Hepatocyte (in vitro differentiated cells): Measurements from ENCODE around the gene CNGA3. TPM values are rescaled to one million over a fixed set of nuclear protein-coding genes. Genes with fewer than 3 reads are reported as not detected.
"Not testable (repeated sequence)": the region's sequence is repeated elsewhere in the genome, so short reads cannot be mapped to it uniquely, and the experiment has no call there.

Experiments used
- DNase-seq: peaks from one replicate; pipeline ENCODE4 v3.0.0-alpha.2; 2016; ENCODE audit warnings: low spot score
- H2AFZ ChIP-seq: fragments of 200-600 bp; sonication (generic); 2 replicates; pipeline ENCODE4 v1.6.0; 2016; ENCODE audit warnings: antibody characterized with exemption, mild to moderate bottlenecking
- H3K27ac ChIP-seq: fragments of 200-600 bp; sonication (generic); 2 replicates; pipeline ENCODE4 v1.5.1; 2016; ENCODE audit warnings: mild to moderate bottlenecking
- H3K27me3 ChIP-seq: fragments of 200-600 bp; sonication (generic); 2 replicates; pipeline ENCODE4 v1.6.1; 2016
- H3K36me3 ChIP-seq: fragments of 200-600 bp; sonication (generic); replicated peaks from 2 replicates; pipeline ENCODE4 v1.5.1; 2016; ENCODE audit warnings: low read depth; ENCODE audit not compliant: insufficient read depth
- H3K4me1 ChIP-seq: fragments of 200-600 bp; sonication (generic); 2 replicates; pipeline ENCODE4 v1.5.1; 2016; ENCODE audit warnings: mild to moderate bottlenecking, moderate library complexity; ENCODE audit not compliant: insufficient read depth
- H3K4me2 ChIP-seq: fragments of 200-600 bp; sonication (generic); 2 replicates; pipeline ENCODE4 v1.6.0; 2016
- H3K4me3 ChIP-seq: fragments of 200-600 bp; sonication (generic); 2 replicates; pipeline ENCODE4 v1.5.1; 2016; ENCODE audit warnings: mild to moderate bottlenecking
- H3K79me2 ChIP-seq: fragments of 200-600 bp; sonication (generic); 2 replicates; pipeline ENCODE4 v1.6.0; 2017; ENCODE audit warnings: mild to moderate bottlenecking
- H3K9me2 ChIP-seq: fragments of 200-600 bp; sonication (generic); replicated peaks from 2 replicates; pipeline ENCODE4 v1.6.0; 2017; ENCODE audit warnings: mild to moderate bottlenecking; ENCODE audit not compliant: insufficient read depth
- H3K9me3 ChIP-seq: fragments of 200-600 bp; sonication (generic); 2 replicates; pipeline ENCODE4 v1.5.1; 2016; ENCODE audit warnings: low read depth, mild to moderate bottlenecking
- H4K20me1 ChIP-seq: fragments of 200-600 bp; sonication (generic); 2 replicates; pipeline ENCODE4 v1.6.0; 2016; ENCODE audit warnings: mild to moderate bottlenecking; ENCODE audit not compliant: insufficient read depth, poor library complexity, severe bottlenecking
- CTCF ChIP-seq: fragments of 200-600 bp; sonication (generic); IDR thresholded peaks from 2 replicates; pipeline ENCODE4 v1.5.1; 2016; ENCODE audit warnings: antibody characterized with exemption, mild to moderate bottlenecking; ENCODE audit not compliant: poor library complexity
- EZH2 ChIP-seq: fragments of 200-600 bp; sonication (generic); IDR thresholded peaks from 2 replicates; pipeline ENCODE4 v1.6.1; 2016; ENCODE audit warnings: antibody characterized with exemption, mild to moderate bottlenecking, borderline replicate concordance
- EZH2phosphoT487 ChIP-seq: fragments of 200-600 bp; sonication (generic); IDR thresholded peaks from one replicate; pipeline ENCODE4 v1.6.1; 2018; ENCODE audit warnings: antibody characterized with exemption, mild to moderate bottlenecking, low read depth, moderate library complexity; ENCODE audit not compliant: unreplicated experiment, severe bottlenecking
- WGBS: methylation state at CpG from one replicate; pipeline ENCODE4 v1.1.6; 2016; ENCODE audit warnings: low lambda C conversion rate; ENCODE audit errors: missing lambda C conversion rate; 5-methylcytosine and 5-hydroxymethylcytosine counted together
- polyA plus RNA-seq: library from polyadenylated mRNA; unstranded; fragments of >200 nt; fragmentation: Nextera tagmentation; extraction: Ambion mirVana; gene quantifications from 2 replicates; pipeline ENCODE4 v1.2.1, GENCODE V29; 2016
- total RNA-seq: library from RNA; depleted of rRNA; stranded (reverse); fragments of >200 nt; gene quantifications from 2 replicates; pipeline ENCODE4 v1.2.3, GENCODE V29; 2014

The CNGA3 gene
- total and polyA plus RNA-seq, 2 experiments from 2014 or later = 0.13 TPM; not detected in 1

GRCh38 chr2:98314251-98314650 lies 32.0 kb upstream of the CNGA3 start:
- Histone ChIP-seq H3K27me3 (no peaks in the 10 kb centered on the region), H3K9me3 (no peaks in the 10 kb centered on the region), H3K4me3 (no peak overlapping the region), H3K79me2 (no peaks in the 10 kb centered on the region), H3K36me3 (no peaks in the 10 kb centered on the region), H3K27ac (no peak overlapping the region), H3K9me2 (no peaks in the 10 kb centered on the region), H4K20me1 (no peaks in the 10 kb centered on the region), H2AFZ (no peak overlapping the region), H3K4me2 (no peak overlapping the region), H3K4me1 (no peaks in the 10 kb centered on the region)
- 83% methylated on average over 4 of the region's 4 CpGs for WGBS
- TF ChIP-seq EZH2 (no peak), CTCF (no peak), EZH2phosphoT487 (no peak)
- no peak for DNase-seq

DNA sequence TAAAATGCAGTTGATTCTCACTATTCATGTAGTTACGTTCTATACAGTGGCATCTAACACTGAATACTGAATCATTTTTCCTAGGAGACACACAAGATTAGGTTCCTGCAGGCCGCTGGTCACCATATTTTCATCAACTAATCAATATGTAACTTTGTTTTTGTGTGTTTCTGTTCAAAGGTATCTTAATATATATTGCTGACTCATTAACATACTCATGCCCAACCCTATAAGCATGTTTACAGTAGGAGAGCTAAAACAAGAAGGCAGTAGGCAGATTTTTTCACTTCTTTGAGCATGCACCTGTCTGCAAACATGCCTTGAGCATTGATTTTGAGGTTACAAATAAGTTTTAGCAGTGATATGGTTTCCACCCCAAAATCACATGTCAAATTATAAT lies 30.3 kb upstream of the CNGA3 start:
- TF ChIP-seq EZH2phosphoT487 = no peak
- no peak for TF ChIP-seq CTCF
- TF ChIP-seq EZH2 = no peak

DNA sequence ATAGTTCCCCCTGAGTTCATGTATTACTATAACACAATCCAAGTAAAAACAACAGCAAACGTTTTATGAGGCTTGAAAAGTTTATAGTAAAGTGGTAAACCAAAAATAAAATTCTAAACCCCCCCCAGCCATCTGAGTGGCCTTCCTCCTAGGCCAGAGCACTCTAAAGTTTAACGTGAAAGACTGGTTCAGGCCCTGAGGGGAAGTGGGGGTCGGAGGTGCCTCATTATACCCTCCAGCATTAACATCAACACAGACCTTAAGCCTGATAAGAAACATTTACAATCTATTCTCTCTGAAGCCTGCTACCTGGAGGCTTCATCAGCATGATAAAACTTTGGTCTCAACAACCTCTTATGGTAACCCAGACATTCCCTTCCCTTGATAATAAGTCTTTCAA lies 29.0 kb upstream of the CNGA3 start:
- TF ChIP-seq EZH2phosphoT487 (no peak), CTCF (no peak), EZH2 (no peak)
- H3K27ac ChIP-seq = no peak overlapping the region
- H3K9me3 ChIP-seq = no peaks in the 10 kb centered on the region
- H3K27me3 ChIP-seq = no peaks in the 10 kb centered on the region
- WGBS = 13% methylated on average over 3 of the region's 3 CpGs
- H4K20me1 ChIP-seq = no peaks in the 10 kb centered on the region
- H3K79me2 ChIP-seq = no peaks in the 10 kb centered on the region
- no peak for DNase-seq
- H2AFZ ChIP-seq = no peak overlapping the region
- no peak overlapping the region for H3K4me2 ChIP-seq
- no peaks in the 10 kb centered on the region for H3K9me2 ChIP-seq
- no peaks in the 10 kb centered on the region for H3K4me1 ChIP-seq
- H3K36me3 ChIP-seq = no peaks in the 10 kb centered on the region
- H3K4me3 ChIP-seq = no peak overlapping the region

More for the DNA sequence above, 30.3 kb upstream of the CNGA3 start:
- WGBS = 84% methylated on average over 2 of the region's 2 CpGs
- Histone ChIP-seq H2AFZ (no peak overlapping the region), H3K36me3 (no peaks in the 10 kb centered on the region), H3K9me2 (no peaks in the 10 kb centered on the region), H3K4me3 (no peak overlapping the region), H3K27me3 (no peaks in the 10 kb centered on the region), H3K27ac (no peak overlapping the region), H4K20me1 (no peaks in the 10 kb centered on the region), H3K4me1 (no peaks in the 10 kb centered on the region), H3K79me2 (no peaks in the 10 kb centered on the region), H3K9me3 (no peaks in the 10 kb centered on the region), H3K4me2 (no peak overlapping the region)
- DNase-seq = no peak

- WGBS = 76% methylated on average over 3 of the region's 3 CpGs
- H4K20me1 ChIP-seq, H3K27ac ChIP-seq, H3K4me3 ChIP-seq, H2AFZ ChIP-seq, DNase-seq, H3K4me1 ChIP-seq, H3K27me3 ChIP-seq, H3K79me2 ChIP-seq, H3K36me3 ChIP-seq, H3K9me3 ChIP-seq, H3K4me2 ChIP-seq, H3K9me2 ChIP-seq: not testable (repeated sequence)
Observed at GRCh38 chr2:98320171-98320570, 26.1 kb upstream of the CNGA3 start.
